Esophagus muscularis mucosa (tissue), 4 donors: ENCODE data around the gene CHAT. TPM values are rescaled to one million over a fixed set of nuclear protein-coding genes. Genes with fewer than 3 reads are reported as not detected.

Experiments
- DNase-seq: peaks from one replicate; pipeline ENCODE4 v3.0.0-alpha.2; 2017; ENCODE audit errors: extremely low spot score
- H3K27ac ChIP-seq, 4 donors: fragments of 200-600 bp; sonication (generic); replicated peaks in 1 of 4; 1 replicate in 3 of 4; 2 replicates in 1 of 4; pipeline ENCODE4 v1.5.1; 2016 to 2019; ENCODE audit warnings: mild to moderate bottlenecking in 1 of 4
- H3K27me3 ChIP-seq, 4 donors: fragments of 200-600 bp; sonication (generic); one replicate each; pipeline versions ENCODE4 v1.5.1 to v1.6.0; 2016 to 2019
- H3K36me3 ChIP-seq, 4 donors: fragments of 200-600 bp; sonication (generic); one replicate each; pipeline ENCODE4 v1.5.1; 2016 to 2019
- H3K4me1 ChIP-seq, 4 donors: fragments of 200-600 bp; sonication (generic); one replicate each; pipeline ENCODE4 v1.5.1; 2016 to 2019
- H3K4me3 ChIP-seq, 4 donors: fragments of 200-600 bp; sonication (generic); 1 replicate in 2 of 4; 2 replicates in 2 of 4; pipeline ENCODE4 v1.5.1; 2016 to 2019; ENCODE audit warnings: mild to moderate bottlenecking in 4 of 4, moderate library complexity in 1 of 4
- H3K9me3 ChIP-seq, 4 donors: fragments of 200-600 bp; sonication (generic); 1 replicate in 3 of 4; 2 replicates in 1 of 4; pipeline ENCODE4 v1.5.1; 2016 to 2019
- CTCF ChIP-seq, 3 experiments: fragments of 200-600 bp in 2 of 3; fragments of 450-650 bp in 1 of 3; sonication (generic) in 2 of 3; IDR thresholded peaks; one replicate each; pipeline ENCODE4 v1.5.1; 2017 to 2019; ENCODE audit warnings: antibody characterized with exemption in 3 of 3, mild to moderate bottlenecking in 2 of 3, moderate library complexity in 1 of 3
- EP300 ChIP-seq: sonication (generic); formaldehyde crosslinking; IDR thresholded peaks from one replicate; pipeline ENCODE4 v1.6.1; 2017; ENCODE audit warnings: antibody characterized with exemption
- POLR2A ChIP-seq: fragments of 450-650 bp; IDR thresholded peaks from one replicate; pipeline ENCODE4 v1.6.1; 2017; ENCODE audit warnings: antibody characterized with exemption, moderate library complexity, mild to moderate bottlenecking, low read depth
- POLR2AphosphoS5 ChIP-seq, 2 donors: sonication (generic); formaldehyde crosslinking; IDR thresholded peaks; one replicate each; pipeline ENCODE4 v1.6.1; 2017; ENCODE audit warnings: antibody characterized with exemption in 2 of 2
- WGBS: methylation state at CpG from one replicate; pipeline ENCODE4 v1.1.5; 2018; 5-methylcytosine and 5-hydroxymethylcytosine counted together
- intact Hi-C: fragments of 100-400 bp; cut with DNase I; formaldehyde crosslinking; loops from one replicate; pipeline ENCODE4 v1.15.1; 2023
- total RNA-seq, 4 donors: library from RNA; depleted of rRNA; stranded (reverse); fragments of >200 nt; gene quantifications; one replicate each; pipeline versions ENCODE4 v1.1.0 to v1.2.1, GENCODE V29; 2016

Gene CHAT
- total RNA-seq, 4 donors from 2014 or later = 0.17 TPM; not detected in 3

GRCh38 chr10:49651039-49651835, 37.4 kb downstream of the CHAT start:
- Histone ChIP-seq H3K4me1 (no peaks in the 10 kb centered on the region), H3K36me3 (no peaks in the 10 kb centered on the region), H3K27me3 (peaks cover 0 to 58% (median 0%) of the 10 kb centered on the region in 4 donors), H3K27ac (no peak overlapping the region), H3K4me3 (no peak overlapping the region), H3K9me3 (no peaks in the 10 kb centered on the region)
- TF ChIP-seq POLR2A (no peak), CTCF (IDR thresholded peaks at IDR 0.05) (no peak), EP300 (no peak), POLR2AphosphoS5 (IDR thresholded peaks at IDR 0.05) (no peak)
- 78% methylated on average over 15 of the region's 15 CpGs for WGBS
- peak; percentile 88 for DNase-seq
- intact Hi-C loops = no loop called here

- peak; percentile 88 for DNase-seq
- TF ChIP-seq EP300 = no peak
- no peak for TF ChIP-seq POLR2A
- TF ChIP-seq CTCF (IDR thresholded peaks at IDR 0.05) = no peak
- TF ChIP-seq POLR2AphosphoS5 (IDR thresholded peaks at IDR 0.05) = no peak
- Histone ChIP-seq H3K4me3 (no peak overlapping the region), H3K9me3 (no peaks in the 10 kb centered on the region), H3K36me3 (no peaks in the 10 kb centered on the region), H3K27ac (no peak overlapping the region), H3K27me3 (peaks cover 0 to 51% (median 0%) of the 10 kb centered on the region in 4 donors), H3K4me1 (no peaks in the 10 kb centered on the region)
- WGBS = 70% methylated on average over 2 of the region's 2 CpGs
- intact Hi-C loops = no loop called here
These were observed 38.1 kb downstream of the CHAT start for GRCh38 chr10:49651917-49652316.

- no peak overlapping the region for H3K27ac ChIP-seq
- peaks cover 0 to 51% (median 0%) of the 10 kb centered on the region in 4 donors for H3K27me3 ChIP-seq
- WGBS = 83% methylated on average over 15 of the region's 15 CpGs
- TF ChIP-seq POLR2A = no peak
- TF ChIP-seq POLR2AphosphoS5 (IDR thresholded peaks at IDR 0.05) = no peak
- no peak for TF ChIP-seq EP300
- TF ChIP-seq CTCF (IDR thresholded peaks at IDR 0.05) = no peak
- DNase-seq = peak; percentile 72
- H3K4me3 ChIP-seq = no peak overlapping the region
- intact Hi-C loops = no loop called here
- H3K9me3 ChIP-seq = no peaks in the 10 kb centered on the region
- no peaks in the 10 kb centered on the region for H3K36me3 ChIP-seq
- no peaks in the 10 kb centered on the region for H3K4me1 ChIP-seq
These were observed 38.8 kb downstream of the CHAT start for GRCh38 chr10:49652421-49653272.

GRCh38 chr10:49653273-49653929, 39.6 kb downstream of the CHAT start:
- intact Hi-C loops = no loop called here
- Histone ChIP-seq H3K27ac (no peak overlapping the region), H3K27me3 (peaks cover 0 to 45% (median 0%) of the 10 kb centered on the region in 4 donors), H3K36me3 (no peaks in the 10 kb centered on the region), H3K4me3 (no peak overlapping the region), H3K4me1 (no peaks in the 10 kb centered on the region), H3K9me3 (peaks cover 0 to 6% (median 0%) of the 10 kb centered on the region in 4 donors)
- no peak for TF ChIP-seq CTCF (IDR thresholded peaks at IDR 0.05)
- 78% methylated on average over 9 of the region's 11 CpGs for WGBS
- DNase-seq = peak; percentile 89
